ENCODE measurements around the gene MYO5A. TPM values are rescaled to one million over a fixed set of nuclear protein-coding genes. Genes with fewer than 3 reads are reported as not detected.

The MYO5A gene
- total and polyA plus RNA-seq, 2 donors (not counting 1 experiment from before 2014, with no cell fraction given), result 32.9 to 41.9 TPM

DNA sequence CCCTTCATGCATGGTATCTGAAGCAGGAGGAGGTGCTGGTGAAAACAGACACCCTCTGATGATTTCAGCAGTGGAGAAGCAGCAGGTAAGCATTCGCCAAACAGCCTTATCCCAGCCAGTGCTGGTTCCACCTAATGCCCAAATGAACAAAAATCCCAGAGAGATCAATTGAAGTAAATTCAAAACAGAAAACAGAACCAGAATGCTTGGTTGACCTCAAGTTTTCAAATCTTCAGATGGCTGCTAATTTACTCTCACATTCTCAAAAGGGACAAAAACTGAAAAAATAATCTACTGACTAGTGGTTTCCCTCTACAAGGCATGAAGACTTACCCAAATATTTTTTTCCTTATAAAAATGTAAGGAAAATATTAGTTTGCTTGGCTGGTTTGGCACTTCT is 146.0 kb downstream of the MYO5A start:
- Histone ChIP-seq H3K4me2 (ENCODE audit: extremely low read depth, insufficient read depth, low read length) (no peak overlapping the region), H3K79me2 (ENCODE audit: control insufficient read depth, insufficient read depth, low read length) (no peaks in the 10 kb centered on the region), H3K27me3 (ENCODE audit: control insufficient read depth, insufficient read depth, low read length) (no peaks in the 10 kb centered on the region), H3K36me3 (ENCODE audit: control insufficient read depth, insufficient read depth, low read length) (no peaks in the 10 kb centered on the region), H2AFZ (ENCODE audit: low read length) (no peak overlapping the region), H4K20me1 (ENCODE audit: control insufficient read depth, extremely low read depth, insufficient read depth, low read length) (no peaks in the 10 kb centered on the region), H3K4me3 (replicated peaks in 1 of 4; ENCODE audit: control extremely low read depth in 1 of 4, insufficient read depth in 1 of 4, low read depth in 3 of 4, low read length in 4 of 4) (no peak overlapping the region), H3K9ac (ENCODE audit: insufficient read depth, low read length) (no peak overlapping the region), H3K9me3 (ENCODE audit: control insufficient read depth, insufficient read depth, low read depth, low read length) (no peaks in the 10 kb centered on the region), H3K27ac (ENCODE audit: insufficient read depth, low read length) (no peak overlapping the region), H3K4me1 (ENCODE audit: control insufficient read depth, extremely low read depth, insufficient read depth, low read length) (no peaks in the 10 kb centered on the region)
- DNase-seq (ENCODE audit: low read depth in 2 of 2), result no peak
- TF ChIP-seq CTCF (conservative IDR thresholded peaks at IDR 0.05 in 1 of 2, IDR thresholded peaks at IDR 0.05 in 1 of 2; ENCODE audit: low read depth in 1 of 2, low read length in 2 of 2) (no peak), EZH2 (IDR thresholded peaks at IDR 0.05; ENCODE audit: low read length, missing control alignments) (no peak)

GRCh38 chr15:52379395-52380106 is 149.1 kb downstream of the MYO5A start:
- H2AFZ ChIP-seq (ENCODE audit: low read length), result no peak overlapping the region
- no peak overlapping the region for H3K27ac ChIP-seq (ENCODE audit: insufficient read depth, low read length)
- H4K20me1 ChIP-seq (ENCODE audit: control insufficient read depth, extremely low read depth, insufficient read depth, low read length), result no peaks in the 10 kb centered on the region
- H3K9me3 ChIP-seq (ENCODE audit: control insufficient read depth, insufficient read depth, low read depth, low read length), result no peaks in the 10 kb centered on the region
- no peak for DNase-seq (ENCODE audit: low read depth in 2 of 2)
- no peak overlapping the region for H3K4me3 ChIP-seq (replicated peaks in 1 of 4; ENCODE audit: control extremely low read depth in 1 of 4, insufficient read depth in 1 of 4, low read depth in 3 of 4, low read length in 4 of 4)
- no peaks in the 10 kb centered on the region for H3K4me1 ChIP-seq (ENCODE audit: control insufficient read depth, extremely low read depth, insufficient read depth, low read length)
- no peaks in the 10 kb centered on the region for H3K79me2 ChIP-seq (ENCODE audit: control insufficient read depth, insufficient read depth, low read length)
- H3K4me2 ChIP-seq (ENCODE audit: extremely low read depth, insufficient read depth, low read length), result no peak overlapping the region
- TF ChIP-seq EZH2 (IDR thresholded peaks at IDR 0.05; ENCODE audit: low read length, missing control alignments) (no peak), CTCF (conservative IDR thresholded peaks at IDR 0.05 in 1 of 2, IDR thresholded peaks at IDR 0.05 in 1 of 2; ENCODE audit: low read depth in 1 of 2, low read length in 2 of 2) (no peak)
- H3K27me3 ChIP-seq (ENCODE audit: control insufficient read depth, insufficient read depth, low read length), result no peaks in the 10 kb centered on the region
- H3K9ac ChIP-seq (ENCODE audit: insufficient read depth, low read length), result no peak overlapping the region
- H3K36me3 ChIP-seq (ENCODE audit: control insufficient read depth, insufficient read depth, low read length), result peaks cover 4% of the 10 kb centered on the region

- Histone ChIP-seq H3K79me2 (ENCODE audit: control insufficient read depth, insufficient read depth, low read length) (no peaks in the 10 kb centered on the region), H3K9me3 (ENCODE audit: control insufficient read depth, insufficient read depth, low read depth, low read length) (no peaks in the 10 kb centered on the region), H3K4me2 (ENCODE audit: extremely low read depth, insufficient read depth, low read length) (no peak overlapping the region), H2AFZ (ENCODE audit: low read length) (no peak overlapping the region), H3K27me3 (ENCODE audit: control insufficient read depth, insufficient read depth, low read length) (no peaks in the 10 kb centered on the region), H3K9ac (ENCODE audit: insufficient read depth, low read length) (no peak overlapping the region), H3K4me3 (replicated peaks in 1 of 4; ENCODE audit: control extremely low read depth in 1 of 4, insufficient read depth in 1 of 4, low read depth in 3 of 4, low read length in 4 of 4) (no peak overlapping the region), H3K27ac (ENCODE audit: insufficient read depth, low read length) (no peak overlapping the region), H3K4me1 (ENCODE audit: control insufficient read depth, extremely low read depth, insufficient read depth, low read length) (no peaks in the 10 kb centered on the region), H4K20me1 (ENCODE audit: control insufficient read depth, extremely low read depth, insufficient read depth, low read length) (no peaks in the 10 kb centered on the region), H3K36me3 (ENCODE audit: control insufficient read depth, insufficient read depth, low read length) (peaks cover 6% of the 10 kb centered on the region)
- no peak for TF ChIP-seq CTCF (conservative IDR thresholded peaks at IDR 0.05 in 1 of 2, IDR thresholded peaks at IDR 0.05 in 1 of 2; ENCODE audit: low read depth in 1 of 2, low read length in 2 of 2)
- TF ChIP-seq EZH2 (IDR thresholded peaks at IDR 0.05; ENCODE audit: low read length, missing control alignments), result no peak
- DNase-seq (ENCODE audit: low read depth in 2 of 2), result no peak
These were observed 149.8 kb downstream of the MYO5A start for GRCh38 chr15:52378746-52379394.

All from fibroblast of lung (primary cell).